ENCODE measurements around the gene SYT9. TPM values are rescaled to one million over a fixed set of nuclear protein-coding genes. Genes with fewer than 3 reads are reported as not detected.

The SYT9 gene
- total and polyA plus RNA-seq, 2 experiments from 2014 or later: not detected

DNA sequence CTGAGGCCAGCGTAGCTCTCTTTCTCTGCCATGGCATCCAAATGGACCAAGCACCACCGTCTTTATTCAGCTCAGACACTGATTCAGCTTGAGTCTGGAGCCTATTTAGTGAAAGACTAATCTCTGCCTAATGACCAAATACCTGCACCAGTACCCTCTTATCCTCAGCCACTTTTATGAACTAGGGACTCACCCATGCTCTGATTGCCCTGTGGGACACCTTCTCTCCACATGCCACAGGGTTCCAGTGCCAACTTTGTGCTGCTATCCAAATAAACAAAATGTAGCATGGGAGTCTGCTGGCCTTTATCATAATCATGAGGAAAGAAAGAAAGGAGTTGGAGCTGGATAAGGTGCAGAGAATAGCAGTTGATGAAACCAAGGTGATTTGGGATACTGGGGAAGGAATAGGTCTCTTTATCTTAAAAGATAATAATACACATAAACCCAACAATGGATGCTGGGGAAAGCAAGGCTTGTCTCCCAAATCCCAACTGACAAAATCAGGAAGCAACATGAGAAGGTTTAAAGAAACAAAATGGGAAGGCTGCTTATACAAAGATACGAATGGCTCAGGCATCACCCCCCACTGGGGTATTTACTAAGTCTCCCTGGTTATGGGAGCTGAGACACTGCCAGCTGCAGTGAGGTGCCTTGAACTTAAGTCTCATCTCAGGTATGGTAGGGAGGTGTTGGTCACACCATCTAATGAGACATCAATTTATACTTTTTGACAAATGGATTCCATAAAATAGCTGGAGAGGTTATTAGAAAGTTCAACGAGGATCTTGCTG lies 63.3 kb downstream of the SYT9 start:
- TF ChIP-seq EZH2 (IDR thresholded peaks at IDR 0.05; ENCODE audit: insufficient read depth, poor library complexity, severe bottlenecking) (no peak), EZH2phosphoT487 (IDR thresholded peaks at IDR 0.05; ENCODE audit: insufficient read depth, low read depth) (no peak)
- WGBS, 2 experiments (ENCODE audit: low coverage in 1 of 2, low lambda C conversion rate in 2 of 2, missing lambda C conversion rate in 2 of 2): 28 to 38% methylated on average over 4 of the region's 4 CpGs
- no peak for DNase-seq
- Histone ChIP-seq H3K4me2 (ENCODE audit: unreplicated experiment) (no peak overlapping the region), H3K79me2 (ENCODE audit: insufficient read depth) (no peaks in the 10 kb centered on the region), H3K4me3 (no peak overlapping the region), H3K9ac (no peak overlapping the region), H3K27me3 (replicated peaks; ENCODE audit: insufficient read depth) (no peaks in the 10 kb centered on the region), H3F3A (ENCODE audit: insufficient read depth) (no peaks in the 10 kb centered on the region), H3K4me1 (ENCODE audit: insufficient read depth) (no peaks in the 10 kb centered on the region), H3K9me3 (ENCODE audit: low read depth) (no peaks in the 10 kb centered on the region), H2AFZ (no peak overlapping the region), H3K27ac (no peak overlapping the region), H3K36me3 (ENCODE audit: low read depth) (no peaks in the 10 kb centered on the region), H3K9me2 (ENCODE audit: insufficient read depth) (no peaks in the 10 kb centered on the region), H4K20me1 (ENCODE audit: insufficient read depth) (no peaks in the 10 kb centered on the region)
- in situ Hi-C loops (cut with MboI): no loop called here

DNA sequence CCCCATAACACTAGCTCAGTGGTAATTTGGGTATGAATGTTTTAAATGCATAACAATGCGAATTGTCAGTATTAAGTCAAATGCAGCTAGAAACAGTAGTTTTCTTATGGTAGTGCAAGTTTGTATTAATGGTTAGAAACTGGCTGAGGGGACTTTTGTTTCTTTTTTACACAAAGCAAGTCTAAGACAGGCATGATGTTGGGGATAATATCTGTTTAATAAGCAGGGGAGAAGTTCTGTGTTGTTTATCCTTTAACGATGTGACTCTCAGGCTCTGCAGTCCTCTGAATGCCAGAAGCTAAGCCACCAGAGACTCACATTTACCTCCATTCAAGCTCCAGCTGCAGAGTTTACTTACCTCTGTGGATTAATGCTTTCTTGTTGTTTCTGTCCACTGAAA lies 67.8 kb downstream of the SYT9 start:
- 9 to 15% methylated on average over 2 of the region's 2 CpGs for WGBS, 2 experiments (ENCODE audit: low coverage in 1 of 2, low lambda C conversion rate in 2 of 2, missing lambda C conversion rate in 2 of 2)
- in situ Hi-C loops (cut with MboI): no loop called here

DNA sequence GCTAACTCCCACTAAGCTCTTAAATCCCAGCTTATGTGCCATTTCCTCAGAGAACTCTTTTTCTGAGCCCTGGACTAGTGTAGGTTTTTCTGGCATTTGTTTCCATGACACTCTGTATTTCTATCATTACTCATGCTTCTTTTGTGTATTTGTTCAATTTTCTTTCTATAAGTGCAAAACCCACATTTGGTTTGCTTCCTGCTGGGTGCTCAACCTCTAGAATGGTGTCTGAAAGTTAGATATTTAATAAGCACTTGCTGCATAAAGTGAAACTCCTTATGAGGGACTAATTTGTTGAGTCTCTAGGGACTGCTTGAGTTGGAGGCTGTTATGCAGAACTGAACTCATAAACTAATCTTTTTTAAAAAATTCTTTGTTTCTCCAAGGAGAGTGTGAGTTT lies 68.6 kb downstream of the SYT9 start:
- Histone ChIP-seq H4K20me1 (ENCODE audit: insufficient read depth) (no peaks in the 10 kb centered on the region), H3K79me2 (ENCODE audit: insufficient read depth) (no peaks in the 10 kb centered on the region), H3F3A (ENCODE audit: insufficient read depth) (no peaks in the 10 kb centered on the region), H3K9ac (no peak overlapping the region), H3K4me3 (no peak overlapping the region), H3K4me1 (ENCODE audit: insufficient read depth) (no peaks in the 10 kb centered on the region), H3K27me3 (replicated peaks; ENCODE audit: insufficient read depth) (no peaks in the 10 kb centered on the region; the same call in 1 of the 2 replicates), H3K4me2 (ENCODE audit: unreplicated experiment) (no peak overlapping the region), H3K36me3 (ENCODE audit: low read depth) (no peaks in the 10 kb centered on the region), H3K9me2 (ENCODE audit: insufficient read depth) (no peaks in the 10 kb centered on the region), H3K9me3 (ENCODE audit: low read depth) (no peaks in the 10 kb centered on the region), H3K27ac (no peak overlapping the region), H2AFZ (no peak overlapping the region)
- in situ Hi-C loops (cut with MboI): no loop called here
- TF ChIP-seq EZH2 (IDR thresholded peaks at IDR 0.05; ENCODE audit: insufficient read depth, poor library complexity, severe bottlenecking): no peak
- no peak for TF ChIP-seq EZH2phosphoT487 (IDR thresholded peaks at IDR 0.05; ENCODE audit: insufficient read depth, low read depth)
- no peak for DNase-seq

More for the DNA sequence above, 67.8 kb downstream of the SYT9 start:
- no peaks in the 10 kb centered on the region; the same call in 1 of the 2 replicates for H3K27me3 ChIP-seq (replicated peaks; ENCODE audit: insufficient read depth)
- H3K27ac ChIP-seq: no peak overlapping the region
- no peaks in the 10 kb centered on the region for H3F3A ChIP-seq (ENCODE audit: insufficient read depth)
- TF ChIP-seq EZH2phosphoT487 (IDR thresholded peaks at IDR 0.05; ENCODE audit: insufficient read depth, low read depth) (no peak), EZH2 (IDR thresholded peaks at IDR 0.05; ENCODE audit: insufficient read depth, poor library complexity, severe bottlenecking) (no peak)
- H3K9ac ChIP-seq: no peak overlapping the region
- no peaks in the 10 kb centered on the region for H3K9me2 ChIP-seq (ENCODE audit: insufficient read depth)
- H3K4me3 ChIP-seq: no peak overlapping the region
- H3K79me2 ChIP-seq (ENCODE audit: insufficient read depth): no peaks in the 10 kb centered on the region
- H3K9me3 ChIP-seq (ENCODE audit: low read depth): no peaks in the 10 kb centered on the region
- no peaks in the 10 kb centered on the region for H3K36me3 ChIP-seq (ENCODE audit: low read depth)
- no peaks in the 10 kb centered on the region for H4K20me1 ChIP-seq (ENCODE audit: insufficient read depth)
- no peak overlapping the region for H3K4me2 ChIP-seq (ENCODE audit: unreplicated experiment)
- H2AFZ ChIP-seq: no peak overlapping the region
- no peak for DNase-seq
- no peaks in the 10 kb centered on the region for H3K4me1 ChIP-seq (ENCODE audit: insufficient read depth)

DNA sequence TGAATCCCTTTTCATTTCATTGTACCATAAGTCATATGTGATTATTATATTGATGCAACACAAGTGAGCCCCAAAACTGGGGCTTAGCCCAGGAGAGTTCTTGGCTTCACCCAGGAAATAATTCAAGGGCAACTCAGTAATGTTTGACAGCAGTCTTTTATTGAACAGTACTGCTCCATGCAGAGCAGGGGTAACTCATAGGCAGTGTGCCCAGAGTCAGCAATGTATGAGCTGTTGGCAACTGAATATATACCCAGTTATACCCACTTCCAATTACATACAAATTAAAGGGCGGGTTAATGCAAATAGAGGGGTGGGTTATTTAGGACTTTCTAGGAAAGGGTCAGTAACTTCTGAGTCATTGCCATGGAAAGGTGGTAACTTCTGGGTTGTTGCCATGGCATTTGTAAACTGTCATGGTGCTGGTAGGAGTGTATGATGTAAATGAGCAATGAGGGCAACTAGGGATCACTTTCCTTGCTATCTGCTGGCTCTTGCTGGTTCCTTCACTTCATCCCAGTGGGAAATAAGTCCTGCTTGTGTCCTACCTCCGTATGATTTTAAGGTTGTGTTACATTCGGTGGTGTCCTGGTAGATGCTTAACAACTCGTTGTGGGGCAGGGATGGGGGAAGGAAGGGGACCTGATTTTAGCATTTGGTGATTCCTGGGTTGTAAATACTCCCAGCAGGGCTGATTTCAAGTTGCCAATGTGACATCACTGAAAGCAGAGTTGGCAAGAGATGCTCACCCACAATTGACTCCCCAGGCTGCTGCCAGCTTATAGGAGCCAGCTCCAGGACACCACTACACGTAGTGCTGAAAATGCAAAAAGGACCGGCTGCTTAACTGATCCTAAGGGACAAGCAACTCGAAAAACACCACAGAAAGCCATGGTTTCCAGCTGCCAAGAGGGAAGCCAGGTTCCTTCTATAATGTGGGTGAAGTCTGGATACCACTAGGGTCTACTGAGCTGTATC lies 70.1 kb downstream of the SYT9 start:
- no peaks in the 10 kb centered on the region for H3K79me2 ChIP-seq (ENCODE audit: insufficient read depth)
- 27 to 31% methylated on average over 7 of the region's 7 CpGs for WGBS, 2 experiments (ENCODE audit: low coverage in 1 of 2, low lambda C conversion rate in 2 of 2, missing lambda C conversion rate in 2 of 2)
- H4K20me1 ChIP-seq (ENCODE audit: insufficient read depth): no peaks in the 10 kb centered on the region
- in situ Hi-C loops (cut with MboI): no loop called here
- no peak overlapping the region for H3K27ac ChIP-seq
- no peak for TF ChIP-seq EZH2 (IDR thresholded peaks at IDR 0.05; ENCODE audit: insufficient read depth, poor library complexity, severe bottlenecking)
- no peak for TF ChIP-seq EZH2phosphoT487 (IDR thresholded peaks at IDR 0.05; ENCODE audit: insufficient read depth, low read depth)
- no peak for DNase-seq
- no peak overlapping the region for H3K4me2 ChIP-seq (ENCODE audit: unreplicated experiment)
- no peaks in the 10 kb centered on the region for H3F3A ChIP-seq (ENCODE audit: insufficient read depth)
- no peaks in the 10 kb centered on the region for H3K9me2 ChIP-seq (ENCODE audit: insufficient read depth)
- H3K9ac ChIP-seq: no peak overlapping the region
- H3K27me3 ChIP-seq (replicated peaks; ENCODE audit: insufficient read depth): no peaks in the 10 kb centered on the region; the same call in 1 of the 2 replicates
- no peak overlapping the region for H3K4me3 ChIP-seq
- H3K36me3 ChIP-seq (ENCODE audit: low read depth): no peaks in the 10 kb centered on the region
- no peak overlapping the region for H2AFZ ChIP-seq
- no peaks in the 10 kb centered on the region for H3K9me3 ChIP-seq (ENCODE audit: low read depth)
- H3K4me1 ChIP-seq (ENCODE audit: insufficient read depth): no peaks in the 10 kb centered on the region
